TTC549 (cell line): ENCODE measurements around the gene PNPLA8.
"Not testable (repeated sequence)": the region's sequence is repeated elsewhere in the genome, so short reads cannot be mapped to it uniquely, and the experiment has no call there.

Experiments used
- FAIRE-seq: peaks from 2 replicates; lab custom pipeline; 2012; peaks lifted over from hg19 to GRCh38; lab: Jason Lieb, UNC

Gene PNPLA8

DNA sequence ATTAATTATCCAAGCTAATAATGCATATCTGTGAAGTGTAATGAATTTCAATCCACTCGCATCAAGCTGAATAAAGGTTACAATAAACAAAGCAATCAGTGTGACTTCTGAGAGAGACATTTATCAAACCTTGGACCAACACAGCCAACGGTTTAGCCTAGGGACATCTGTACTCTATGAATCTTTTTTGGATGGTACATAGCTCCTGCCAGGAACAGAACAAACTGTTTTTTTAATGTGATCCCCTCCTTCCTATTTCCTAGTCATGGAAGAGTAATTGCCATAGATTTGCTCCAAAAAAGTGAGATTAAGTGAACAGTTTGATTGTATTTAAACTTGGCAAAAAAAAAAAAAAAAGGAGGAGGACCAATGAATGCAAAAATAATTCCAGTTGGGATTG is 58.5 kb downstream of the PNPLA8 start:
- FAIRE-seq, result no peak

- FAIRE-seq, result not testable (repeated sequence)
These were observed 59.6 kb downstream of the PNPLA8 start for GRCh38 chr7:108466322-108466721.

GRCh38 chr7:108464743-108465142 is 61.2 kb downstream of the PNPLA8 start:
- no peak for FAIRE-seq

DNA sequence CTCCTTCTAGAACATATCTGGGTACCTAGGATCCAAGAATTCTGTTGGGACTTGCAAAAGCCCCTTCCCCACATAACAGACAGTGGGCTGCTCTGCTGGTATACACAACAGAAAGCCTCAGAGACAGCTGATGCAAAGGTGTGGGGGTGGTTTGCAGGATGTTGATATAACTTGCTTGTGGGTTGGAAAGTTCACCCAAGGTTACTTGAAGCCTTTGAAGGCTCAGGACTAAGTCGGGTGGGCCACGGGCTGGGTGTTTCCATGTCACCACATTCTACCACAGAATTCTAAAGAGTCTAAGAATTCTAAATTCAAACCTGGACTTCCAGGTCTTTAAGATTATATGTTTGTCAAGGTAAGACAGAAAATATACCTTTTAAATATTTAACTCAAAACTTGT is 62.3 kb downstream of the PNPLA8 start:
- FAIRE-seq, result no peak

DNA sequence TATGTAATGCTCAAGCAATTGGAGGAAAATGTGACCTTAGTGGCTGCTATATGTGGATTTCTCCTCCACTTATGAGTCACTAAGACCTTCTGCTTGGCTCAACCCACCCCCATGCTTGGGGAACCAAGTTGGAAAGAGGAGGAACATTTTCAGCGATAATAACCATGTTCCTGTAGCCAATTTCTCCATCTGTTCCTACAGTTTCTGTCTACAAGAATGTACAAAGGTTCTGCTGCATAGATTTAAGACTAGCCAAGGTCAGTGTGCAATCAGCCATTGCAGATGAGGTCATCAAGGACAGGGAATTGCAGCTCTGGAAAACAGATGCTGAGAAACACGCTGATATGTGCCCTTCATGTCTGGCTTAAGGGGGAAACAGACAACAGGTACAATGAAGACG is 64.1 kb downstream of the PNPLA8 start:
- FAIRE-seq, result no peak

DNA sequence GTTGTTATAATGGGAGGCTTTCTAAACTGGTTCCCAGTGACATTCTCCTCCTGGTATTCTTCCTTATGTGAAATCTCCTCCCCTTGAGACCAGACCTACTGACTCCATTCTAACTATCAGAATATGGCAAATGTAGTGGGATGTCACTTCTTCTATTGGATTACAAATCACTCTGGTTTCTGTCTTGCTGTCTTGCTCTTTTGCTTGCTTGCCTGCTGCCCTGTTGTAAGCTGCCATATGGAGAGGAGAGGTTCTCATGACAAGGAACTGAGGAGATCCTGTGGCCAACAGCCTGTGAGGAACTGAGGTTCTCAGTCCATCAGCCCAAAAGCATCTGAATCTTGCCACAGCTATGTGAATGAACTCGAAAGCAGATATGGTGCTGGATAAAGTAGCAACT is 65.0 kb downstream of the PNPLA8 start:
- FAIRE-seq, result no peak

DNA sequence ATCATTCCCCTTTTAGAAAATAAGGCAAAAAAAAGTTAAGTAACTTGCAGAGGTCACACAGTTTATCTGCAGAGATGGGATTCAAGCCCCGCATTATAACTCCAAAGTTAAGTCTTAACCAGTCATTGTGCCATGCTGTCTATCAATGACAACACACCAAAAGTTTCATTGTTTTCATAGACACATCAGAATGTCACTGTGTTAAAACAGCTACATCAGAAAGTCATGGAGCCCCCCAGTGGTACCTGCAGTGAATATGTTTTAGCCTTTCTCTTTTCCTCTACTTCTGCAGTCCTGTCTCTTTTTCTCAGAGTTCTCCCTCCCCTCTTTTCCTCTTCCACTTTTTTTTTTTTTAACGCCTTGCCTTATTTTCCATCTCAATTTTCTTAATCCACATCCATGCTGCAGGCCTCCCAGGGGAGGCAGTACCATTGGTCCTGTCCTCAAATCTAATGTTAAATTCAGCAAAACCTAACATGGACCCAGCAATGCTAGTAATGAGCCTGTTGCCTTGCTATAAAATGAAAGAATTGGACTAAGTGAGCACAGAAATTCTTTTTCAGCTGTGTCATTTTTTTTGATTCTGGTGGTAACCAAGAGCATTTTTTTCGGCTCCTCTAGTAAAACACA is 65.9 kb downstream of the PNPLA8 start:
- no peak for FAIRE-seq

GRCh38 chr7:108457871-108458270 is 68.1 kb downstream of the PNPLA8 start:
- no peak for FAIRE-seq

GRCh38 chr7:108456845-108457540 is 68.9 kb downstream of the PNPLA8 start:
- no peak for FAIRE-seq

GRCh38 chr7:108455998-108456677 is 69.8 kb downstream of the PNPLA8 start, which contains the start of gene NRCAM:
TSS of gene NRCAM (minus strand) at chr7:108456436. CDS start at chr7:108240064, 216,372 bp downstream.
- FAIRE-seq, result no peak

GRCh38 chr7:108455551-108455997 is 70.4 kb downstream of the PNPLA8 start:
- no peak for FAIRE-seq

- FAIRE-seq, result no peak
These were observed 71.0 kb downstream of the PNPLA8 start for GRCh38 chr7:108454674-108455550.

DNA sequence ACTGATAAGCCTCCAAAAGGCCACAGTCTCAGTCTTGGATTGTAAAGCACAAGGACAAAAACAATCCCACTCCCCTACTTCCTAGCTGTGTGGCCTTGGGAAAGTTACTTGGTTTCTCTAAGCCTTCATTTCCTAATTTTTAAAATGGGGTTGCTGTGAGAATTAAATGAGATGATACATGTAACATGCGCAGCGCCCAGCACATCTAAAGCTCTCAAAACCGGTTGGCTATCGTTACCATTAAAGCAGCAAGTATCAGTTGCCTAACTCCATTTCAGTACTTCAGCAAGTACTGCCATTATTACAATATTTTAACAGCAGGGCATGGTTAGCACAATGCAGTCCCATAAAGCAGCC is 71.6 kb downstream of the PNPLA8 start:
- FAIRE-seq, result no peak

GRCh38 chr7:108453320-108453719 is 72.6 kb downstream of the PNPLA8 start:
- no peak for FAIRE-seq

GRCh38 chr7:108452707-108453106 is 73.2 kb downstream of the PNPLA8 start:
- FAIRE-seq, result no peak

- no peak for FAIRE-seq
These were observed 74.6 kb downstream of the PNPLA8 start for GRCh38 chr7:108451296-108451848.

DNA sequence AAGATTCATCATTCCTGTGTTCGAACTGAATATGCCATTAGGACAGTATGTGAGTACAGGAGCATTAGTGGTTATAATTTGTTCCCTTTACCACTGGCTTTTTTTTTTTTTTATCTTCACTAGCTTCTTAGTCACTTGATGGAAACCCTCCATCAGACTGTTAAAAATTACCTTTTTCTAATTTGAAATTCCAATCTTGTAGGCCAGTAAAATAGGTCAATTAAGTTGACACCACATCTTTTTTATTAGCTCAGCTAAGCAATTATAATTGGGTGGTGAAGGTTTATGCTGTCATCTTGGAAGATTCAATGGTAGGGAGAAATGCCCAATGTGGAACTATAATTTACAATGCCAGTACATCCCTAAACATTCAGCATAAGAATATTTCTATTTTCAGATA is 75.8 kb downstream of the PNPLA8 start:
- FAIRE-seq, result no peak

DNA sequence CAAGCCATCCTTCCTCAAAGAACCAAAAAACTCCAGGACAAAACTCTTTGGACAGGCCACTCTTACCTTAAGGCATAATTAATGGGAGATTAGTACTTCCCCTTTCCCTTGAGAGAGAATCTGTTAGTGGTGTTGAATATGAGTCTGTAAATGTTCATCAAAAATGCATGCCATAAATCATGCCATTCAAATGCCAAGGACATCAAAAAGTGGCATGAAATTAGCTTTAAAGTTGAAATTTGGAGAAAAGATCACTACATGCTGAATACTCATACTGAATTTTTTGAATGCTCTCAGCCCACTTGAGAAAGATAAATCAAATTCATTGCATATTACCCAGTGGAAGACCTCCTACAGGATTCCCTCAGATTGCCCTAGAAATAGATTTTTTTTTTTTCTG is 76.4 kb downstream of the PNPLA8 start:
- no peak for FAIRE-seq

DNA sequence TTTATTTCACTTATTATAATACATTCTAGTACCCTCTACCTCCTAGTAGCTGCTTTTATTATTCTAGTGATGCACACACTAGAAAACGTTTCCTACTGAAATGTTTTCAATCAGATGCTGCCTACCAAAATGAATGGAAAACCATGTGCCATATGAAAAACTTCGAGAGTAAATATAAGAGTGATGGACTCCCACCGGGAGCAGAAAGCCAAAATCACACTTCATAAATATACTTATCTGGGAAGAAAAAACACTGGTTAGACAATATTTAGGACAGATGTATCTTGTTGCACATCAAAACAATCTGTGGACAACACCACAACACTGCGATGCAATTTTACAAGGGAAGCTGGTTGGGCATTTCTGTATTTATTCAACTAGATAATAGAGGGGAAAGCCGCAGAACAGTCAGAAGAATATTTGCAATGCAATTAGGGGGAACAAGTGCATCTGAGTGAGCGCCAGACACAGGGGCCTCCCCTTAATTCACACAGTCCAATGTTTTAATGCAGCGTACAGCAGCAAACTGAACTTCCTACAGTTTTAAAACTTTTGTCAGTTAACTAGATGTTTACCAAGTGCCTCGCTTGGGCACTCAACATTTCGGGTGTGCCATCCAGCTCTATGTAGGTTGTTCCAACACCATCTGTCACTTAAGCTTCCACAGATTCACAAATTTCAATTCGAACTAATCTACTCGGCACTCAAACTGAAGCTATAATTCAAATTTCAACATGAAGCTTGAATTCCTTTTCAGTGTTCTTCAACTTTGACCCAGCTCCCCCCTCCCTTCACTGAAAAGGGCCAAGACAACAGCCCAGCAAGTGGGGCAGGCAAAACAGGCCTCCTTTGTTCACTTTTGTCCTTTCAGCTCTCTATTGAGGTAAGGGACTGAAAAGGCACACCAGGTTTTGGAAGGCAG is 77.1 kb downstream of the PNPLA8 start:
- FAIRE-seq, result no peak

DNA sequence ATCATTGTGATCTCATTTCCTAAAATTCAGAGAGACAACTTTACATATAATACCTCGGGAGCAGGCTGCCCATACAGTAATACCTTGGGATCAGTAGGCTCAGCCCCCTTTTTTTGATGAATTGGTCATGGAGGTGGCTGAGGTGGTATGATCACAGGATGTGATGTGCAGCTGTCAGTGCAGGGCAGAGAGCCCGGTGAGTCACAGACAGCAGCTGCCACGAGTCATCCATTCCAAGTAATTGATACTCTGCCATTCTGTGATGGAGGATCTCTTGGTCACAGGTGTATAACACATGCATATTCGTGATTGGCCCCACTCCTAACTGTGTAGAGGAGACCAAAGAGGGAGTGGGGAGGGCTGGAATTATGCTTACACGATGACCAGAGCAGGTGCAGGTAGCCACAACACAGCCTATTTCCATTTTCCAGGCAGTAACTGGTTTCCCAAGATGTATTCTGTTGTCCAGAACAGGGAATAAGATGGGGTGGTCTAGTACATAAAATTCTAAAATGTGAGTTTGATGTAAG is 83.8 kb downstream of the PNPLA8 start:
- FAIRE-seq, result no peak
